ENCODE measurements around the gene IGLL5. TPM values are rescaled to one million over a fixed set of nuclear protein-coding genes. Genes with fewer than 3 reads are reported as not detected.
A peak's percentile ranks its signal among the peaks of the same experiment; 100 is the strongest.

Gene IGLL5
- total and polyA plus RNA-seq, 8 donors = 0.23 to 10.6 (median 0.49) TPM; not detected in 1

DNA sequence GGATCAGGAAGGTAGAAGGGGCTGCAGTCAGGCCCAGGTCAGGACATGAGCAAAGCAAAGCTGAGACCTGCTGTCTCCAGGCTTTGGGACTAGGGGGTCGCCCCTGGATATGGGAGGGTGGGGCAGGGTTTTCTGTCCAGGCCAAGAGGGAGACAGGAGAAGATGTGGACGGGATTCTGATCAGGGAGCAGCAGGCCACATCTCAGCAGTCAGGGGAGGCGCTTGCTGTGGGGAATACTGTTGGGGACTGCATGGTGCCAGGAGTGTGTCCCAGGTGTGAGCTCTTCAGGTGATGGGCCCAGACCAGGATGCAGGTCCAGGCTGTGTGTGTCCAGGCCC lies 29.3 kb downstream of the IGLL5 start:
- Histone ChIP-seq H3K9me3 (no peaks in the 10 kb centered on the region), H3K36me3 (no peaks in the 10 kb centered on the region), H3K4me3 (no peak overlapping the region), H3K4me1 (no peaks in the 10 kb centered on the region), H3K27ac (no peak overlapping the region), H3K27me3 (no peaks in the 10 kb centered on the region)
- ATAC-seq (no peak), DNase-seq (no peak)
- TF ChIP-seq, protein P1, sequence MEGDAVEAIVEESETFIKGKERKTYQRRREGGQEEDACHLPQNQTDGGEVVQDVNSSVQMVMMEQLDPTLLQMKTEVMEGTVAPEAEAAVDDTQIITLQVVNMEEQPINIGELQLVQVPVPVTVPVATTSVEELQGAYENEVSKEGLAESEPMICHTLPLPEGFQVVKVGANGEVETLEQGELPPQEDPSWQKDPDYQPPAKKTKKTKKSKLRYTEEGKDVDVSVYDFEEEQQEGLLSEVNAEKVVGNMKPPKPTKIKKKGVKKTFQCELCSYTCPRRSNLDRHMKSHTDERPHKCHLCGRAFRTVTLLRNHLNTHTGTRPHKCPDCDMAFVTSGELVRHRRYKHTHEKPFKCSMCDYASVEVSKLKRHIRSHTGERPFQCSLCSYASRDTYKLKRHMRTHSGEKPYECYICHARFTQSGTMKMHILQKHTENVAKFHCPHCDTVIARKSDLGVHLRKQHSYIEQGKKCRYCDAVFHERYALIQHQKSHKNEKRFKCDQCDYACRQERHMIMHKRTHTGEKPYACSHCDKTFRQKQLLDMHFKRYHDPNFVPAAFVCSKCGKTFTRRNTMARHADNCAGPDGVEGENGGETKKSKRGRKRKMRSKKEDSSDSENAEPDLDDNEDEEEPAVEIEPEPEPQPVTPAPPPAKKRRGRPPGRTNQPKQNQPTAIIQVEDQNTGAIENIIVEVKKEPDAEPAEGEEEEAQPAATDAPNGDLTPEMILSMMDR (IDR thresholded peaks at IDR 0.05) = no peak
- intact Hi-C loops (cut with DNase I) = no loop called here

GRCh38 chr22:22917377-22917776 lies 29.8 kb downstream of the IGLL5 start:
- no peak for ATAC-seq
- no peak overlapping the region for H3K27ac ChIP-seq
- TF ChIP-seq, protein P1 (IDR thresholded peaks at IDR 0.05) = no peak
- DNase-seq = peak in 1 of 4 donors; percentile 24
- H3K36me3 ChIP-seq = no peaks in the 10 kb centered on the region
- H3K27me3 ChIP-seq = no peaks in the 10 kb centered on the region
- no peaks in the 10 kb centered on the region for H3K9me3 ChIP-seq
- no peak overlapping the region for H3K4me3 ChIP-seq
- intact Hi-C loops (cut with DNase I) = no loop called here
- H3K4me1 ChIP-seq = no peaks in the 10 kb centered on the region

GRCh38 chr22:22918297-22918965 lies 30.8 kb downstream of the IGLL5 start:
- Histone ChIP-seq H3K27ac (no peak overlapping the region), H3K9me3 (no peaks in the 10 kb centered on the region), H3K4me1 (no peaks in the 10 kb centered on the region), H3K36me3 (no peaks in the 10 kb centered on the region), H3K4me3 (no peak overlapping the region), H3K27me3 (no peaks in the 10 kb centered on the region)
- DNase-seq (peak in 1 of 4 donors; percentile 37), ATAC-seq (no peak)
- intact Hi-C loops (cut with DNase I) = no loop called here
- TF ChIP-seq, protein P1 (IDR thresholded peaks at IDR 0.05) = no peak

- Histone ChIP-seq H3K4me3 (no peak overlapping the region), H3K27me3 (no peaks in the 10 kb centered on the region), H3K27ac (no peak overlapping the region), H3K4me1 (no peaks in the 10 kb centered on the region), H3K36me3 (no peaks in the 10 kb centered on the region), H3K9me3 (no peaks in the 10 kb centered on the region)
- ATAC-seq (no peak), DNase-seq (no peak)
- intact Hi-C loops (cut with DNase I) = no loop called here
- TF ChIP-seq, protein P1 (IDR thresholded peaks at IDR 0.05) = no peak
Observed at GRCh38 chr22:22919041-22919440, 31.4 kb downstream of the IGLL5 start.

- ATAC-seq (no peak), DNase-seq (peak in 1 of 4 donors; percentile 53)
- Histone ChIP-seq H3K27ac (no peak overlapping the region), H3K4me1 (no peaks in the 10 kb centered on the region), H3K27me3 (peaks cover 0 to 8% of the 10 kb centered on the region in 2 donors), H3K36me3 (no peaks in the 10 kb centered on the region), H3K9me3 (no peaks in the 10 kb centered on the region), H3K4me3 (no peak overlapping the region)
- intact Hi-C loops (cut with DNase I) = no loop called here
- TF ChIP-seq, protein P1 (IDR thresholded peaks at IDR 0.05) = no peak
Observed at GRCh38 chr22:22920104-22920654, 32.6 kb downstream of the IGLL5 start.

Measured in left lung (tissue), 10 donors.